Liver (tissue), 3 donors: ENCODE measurements around the gene POMT2.

Experiments
- FOXA1 ChIP-seq: IDR thresholded peaks from 2 replicates; pipeline ENCODE4 v1.6.1; 2016; ENCODE audit warnings: antibody characterized with exemption
- GABPA ChIP-seq, 2 donors: IDR thresholded peaks in 1 of 2; conservative IDR thresholded peaks in 1 of 2; 2 replicates each; pipeline ENCODE4 v1.6.1; 2016; ENCODE audit warnings: antibody characterized with exemption in 2 of 2, mild to moderate bottlenecking in 1 of 2, moderate library complexity in 1 of 2
- JUND ChIP-seq, 2 donors: IDR thresholded peaks; 2 replicates each; pipeline ENCODE4 v1.6.1; 2016; ENCODE audit warnings: antibody characterized with exemption in 2 of 2
- RAD21 ChIP-seq, 2 donors: IDR thresholded peaks; 2 replicates each; pipeline ENCODE4 v1.6.1; 2016; ENCODE audit warnings: antibody characterized with exemption in 2 of 2, mild to moderate bottlenecking in 2 of 2
- SP1 ChIP-seq: IDR thresholded peaks from 2 replicates; pipeline ENCODE4 v1.6.1; 2018; ENCODE audit warnings: antibody characterized with exemption, mild to moderate bottlenecking
- TAF1 ChIP-seq: conservative IDR thresholded peaks from 2 replicates; pipeline ENCODE4 v1.6.1; 2016; ENCODE audit warnings: antibody characterized with exemption, mild to moderate bottlenecking
- YY1 ChIP-seq: IDR thresholded peaks from 2 replicates; pipeline ENCODE4 v1.6.1; 2016; ENCODE audit warnings: antibody characterized with exemption, mild to moderate bottlenecking
- TF ChIP-seq, protein P1 (sequence below): fragments of 150-350 bp; IDR thresholded peaks from 2 replicates; pipeline ENCODE4 v1.5.1; 2017; ENCODE audit warnings: improper control_type of control experiment, low read depth, low read length; ENCODE audit not compliant: missing input control
- TF ChIP-seq, protein P2 (sequence below): IDR thresholded peaks from 2 replicates; pipeline ENCODE4 v1.6.1; 2016; ENCODE audit warnings: antibody characterized with exemption, mild to moderate bottlenecking
- TF ChIP-seq, protein P3 (sequence below): IDR thresholded peaks from 2 replicates; pipeline ENCODE4 v1.6.1; 2016; ENCODE audit warnings: antibody characterized with exemption
- TF ChIP-seq, protein P4 (sequence below): IDR thresholded peaks from 2 replicates; pipeline ENCODE4 v1.6.1; 2016; ENCODE audit warnings: antibody characterized with exemption
- donor health status: healthy.
- donor health status: healthy.

GRCh38 chr14:77364146-77364545, 43.5 kb upstream of the POMT2 start:
- TF ChIP-seq, protein P1, sequence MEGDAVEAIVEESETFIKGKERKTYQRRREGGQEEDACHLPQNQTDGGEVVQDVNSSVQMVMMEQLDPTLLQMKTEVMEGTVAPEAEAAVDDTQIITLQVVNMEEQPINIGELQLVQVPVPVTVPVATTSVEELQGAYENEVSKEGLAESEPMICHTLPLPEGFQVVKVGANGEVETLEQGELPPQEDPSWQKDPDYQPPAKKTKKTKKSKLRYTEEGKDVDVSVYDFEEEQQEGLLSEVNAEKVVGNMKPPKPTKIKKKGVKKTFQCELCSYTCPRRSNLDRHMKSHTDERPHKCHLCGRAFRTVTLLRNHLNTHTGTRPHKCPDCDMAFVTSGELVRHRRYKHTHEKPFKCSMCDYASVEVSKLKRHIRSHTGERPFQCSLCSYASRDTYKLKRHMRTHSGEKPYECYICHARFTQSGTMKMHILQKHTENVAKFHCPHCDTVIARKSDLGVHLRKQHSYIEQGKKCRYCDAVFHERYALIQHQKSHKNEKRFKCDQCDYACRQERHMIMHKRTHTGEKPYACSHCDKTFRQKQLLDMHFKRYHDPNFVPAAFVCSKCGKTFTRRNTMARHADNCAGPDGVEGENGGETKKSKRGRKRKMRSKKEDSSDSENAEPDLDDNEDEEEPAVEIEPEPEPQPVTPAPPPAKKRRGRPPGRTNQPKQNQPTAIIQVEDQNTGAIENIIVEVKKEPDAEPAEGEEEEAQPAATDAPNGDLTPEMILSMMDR: no peak
- TF ChIP-seq, protein P2, sequence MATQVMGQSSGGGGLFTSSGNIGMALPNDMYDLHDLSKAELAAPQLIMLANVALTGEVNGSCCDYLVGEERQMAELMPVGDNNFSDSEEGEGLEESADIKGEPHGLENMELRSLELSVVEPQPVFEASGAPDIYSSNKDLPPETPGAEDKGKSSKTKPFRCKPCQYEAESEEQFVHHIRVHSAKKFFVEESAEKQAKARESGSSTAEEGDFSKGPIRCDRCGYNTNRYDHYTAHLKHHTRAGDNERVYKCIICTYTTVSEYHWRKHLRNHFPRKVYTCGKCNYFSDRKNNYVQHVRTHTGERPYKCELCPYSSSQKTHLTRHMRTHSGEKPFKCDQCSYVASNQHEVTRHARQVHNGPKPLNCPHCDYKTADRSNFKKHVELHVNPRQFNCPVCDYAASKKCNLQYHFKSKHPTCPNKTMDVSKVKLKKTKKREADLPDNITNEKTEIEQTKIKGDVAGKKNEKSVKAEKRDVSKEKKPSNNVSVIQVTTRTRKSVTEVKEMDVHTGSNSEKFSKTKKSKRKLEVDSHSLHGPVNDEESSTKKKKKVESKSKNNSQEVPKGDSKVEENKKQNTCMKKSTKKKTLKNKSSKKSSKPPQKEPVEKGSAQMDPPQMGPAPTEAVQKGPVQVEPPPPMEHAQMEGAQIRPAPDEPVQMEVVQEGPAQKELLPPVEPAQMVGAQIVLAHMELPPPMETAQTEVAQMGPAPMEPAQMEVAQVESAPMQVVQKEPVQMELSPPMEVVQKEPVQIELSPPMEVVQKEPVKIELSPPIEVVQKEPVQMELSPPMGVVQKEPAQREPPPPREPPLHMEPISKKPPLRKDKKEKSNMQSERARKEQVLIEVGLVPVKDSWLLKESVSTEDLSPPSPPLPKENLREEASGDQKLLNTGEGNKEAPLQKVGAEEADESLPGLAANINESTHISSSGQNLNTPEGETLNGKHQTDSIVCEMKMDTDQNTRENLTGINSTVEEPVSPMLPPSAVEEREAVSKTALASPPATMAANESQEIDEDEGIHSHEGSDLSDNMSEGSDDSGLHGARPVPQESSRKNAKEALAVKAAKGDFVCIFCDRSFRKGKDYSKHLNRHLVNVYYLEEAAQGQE: no peak
- TF ChIP-seq SP1 (no peak), RAD21 (IDR thresholded peaks at IDR 0.05) (no peak), JUND (IDR thresholded peaks at IDR 0.05) (no peak), FOXA1 (no peak), TAF1 (no peak), GABPA (IDR thresholded peaks at IDR 0.05 in 1 of 2, conservative IDR thresholded peaks at IDR 0.05 in 1 of 2) (no peak), YY1 (no peak)
- TF ChIP-seq, protein P3, sequence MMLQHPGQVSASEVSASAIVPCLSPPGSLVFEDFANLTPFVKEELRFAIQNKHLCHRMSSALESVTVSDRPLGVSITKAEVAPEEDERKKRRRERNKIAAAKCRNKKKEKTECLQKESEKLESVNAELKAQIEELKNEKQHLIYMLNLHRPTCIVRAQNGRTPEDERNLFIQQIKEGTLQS: no peak
- TF ChIP-seq, protein P4, sequence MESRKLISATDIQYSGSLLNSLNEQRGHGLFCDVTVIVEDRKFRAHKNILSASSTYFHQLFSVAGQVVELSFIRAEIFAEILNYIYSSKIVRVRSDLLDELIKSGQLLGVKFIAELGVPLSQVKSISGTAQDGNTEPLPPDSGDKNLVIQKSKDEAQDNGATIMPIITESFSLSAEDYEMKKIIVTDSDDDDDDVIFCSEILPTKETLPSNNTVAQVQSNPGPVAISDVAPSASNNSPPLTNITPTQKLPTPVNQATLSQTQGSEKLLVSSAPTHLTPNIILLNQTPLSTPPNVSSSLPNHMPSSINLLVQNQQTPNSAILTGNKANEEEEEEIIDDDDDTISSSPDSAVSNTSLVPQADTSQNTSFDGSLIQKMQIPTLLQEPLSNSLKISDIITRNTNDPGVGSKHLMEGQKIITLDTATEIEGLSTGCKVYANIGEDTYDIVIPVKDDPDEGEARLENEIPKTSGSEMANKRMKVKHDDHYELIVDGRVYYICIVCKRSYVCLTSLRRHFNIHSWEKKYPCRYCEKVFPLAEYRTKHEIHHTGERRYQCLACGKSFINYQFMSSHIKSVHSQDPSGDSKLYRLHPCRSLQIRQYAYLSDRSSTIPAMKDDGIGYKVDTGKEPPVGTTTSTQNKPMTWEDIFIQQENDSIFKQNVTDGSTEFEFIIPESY: no peak
